HEK293 (cell line): ENCODE data around the gene FLG.

ENCODE experiments used
- CTCF ChIA-PET: fragments of 350-600 bp; formaldehyde crosslinking; extraction: SDS; loops from one replicate; lab custom pipeline; 2021; ENCODE audit warnings: antibody characterized with exemption; lab: Yijun Ruan, JAX
- POLR2A ChIA-PET: fragments of 300-600 bp; formaldehyde crosslinking; extraction: SDS; loops from one replicate; lab custom pipeline; 2020; ENCODE audit warnings: antibody characterized with exemption, inconsistent platforms; lab: Yijun Ruan, JAX
- H3K27ac ChIP-seq: fragments of 200-500 bp; sonication (Bioruptor generic); 2 replicates; pipeline ENCODE4 v1.5.1; 2014; ENCODE audit warnings: low read depth, low read length, control low read depth, inconsistent platforms; ENCODE audit errors: extremely low read depth
- H3K36me3 ChIP-seq, 2 experiments: fragments of 200-500 bp in 1 of 2; sonication (Bioruptor generic) in 1 of 2; 1 replicate in 1 of 2; 2 replicates in 1 of 2; pipeline ENCODE4 v1.5.1; 2014 to 2017; ENCODE audit warnings: inconsistent platforms in 2 of 2, low read length in 2 of 2; ENCODE audit not compliant: control insufficient read depth in 2 of 2, insufficient read depth in 1 of 2
- H3K4me1 ChIP-seq: fragments of 200-500 bp; sonication (Bioruptor generic); 2 replicates; pipeline ENCODE4 v1.5.1; 2014; ENCODE audit warnings: mild to moderate bottlenecking, low read length, inconsistent platforms; ENCODE audit not compliant: control insufficient read depth, insufficient read depth
- H3K4me3 ChIP-seq: 2 replicates; pipeline ENCODE4 v1.5.1; 2011; ENCODE audit warnings: low read depth, mild to moderate bottlenecking, control low read depth, low read length, moderate library complexity
- H3K9me3 ChIP-seq: fragments of 200-500 bp; sonication (Bioruptor generic); 2 replicates; pipeline ENCODE4 v1.5.1; 2014; ENCODE audit warnings: low read depth, low read length, inconsistent platforms; ENCODE audit not compliant: control insufficient read depth, insufficient read depth
- FEZF1 ChIP-seq: fragments of 450-650 bp; formaldehyde crosslinking; IDR thresholded peaks from 2 replicates; pipeline ENCODE4 v1.5.1; 2016; ENCODE audit warnings: missing biosample characterization, missing genetic modification characterization
- SALL2 ChIP-seq: fragments of 450-650 bp; formaldehyde crosslinking; IDR thresholded peaks from 2 replicates; pipeline ENCODE4 v1.5.0; 2017; ENCODE audit warnings: missing biosample characterization, mild to moderate bottlenecking, missing genetic modification characterization, borderline replicate concordance
- SCRT1 ChIP-seq: fragments of 450-650 bp; formaldehyde crosslinking; IDR thresholded peaks from 2 replicates; pipeline ENCODE4 v1.5.1; 2016; ENCODE audit warnings: missing biosample characterization, missing genetic modification characterization, borderline replicate concordance
- ZBTB21 ChIP-seq: fragments of 450-650 bp; formaldehyde crosslinking; IDR thresholded peaks from 2 replicates; pipeline ENCODE4 v1.5.1; 2017; ENCODE audit warnings: missing biosample characterization, missing genetic modification characterization
- ZNF157 ChIP-seq: fragments of 450-650 bp; formaldehyde crosslinking; IDR thresholded peaks from 2 replicates; pipeline ENCODE4 v1.5.1; 2016; ENCODE audit warnings: missing biosample characterization, missing genetic modification characterization
- ZNF174 ChIP-seq: fragments of 450-650 bp; formaldehyde crosslinking; IDR thresholded peaks from 2 replicates; pipeline ENCODE4 v1.5.0; 2017; ENCODE audit warnings: missing biosample characterization, mild to moderate bottlenecking, missing genetic modification characterization
- ZNF2 ChIP-seq: fragments of 450-650 bp; formaldehyde crosslinking; IDR thresholded peaks from 2 replicates; pipeline ENCODE4 v1.5.1; 2016; ENCODE audit warnings: missing biosample characterization, missing genetic modification characterization
- ZNF223 ChIP-seq: fragments of 450-650 bp; formaldehyde crosslinking; IDR thresholded peaks from 2 replicates; pipeline ENCODE4 v1.5.1; 2016; ENCODE audit warnings: missing biosample characterization, missing genetic modification characterization
- ZNF248 ChIP-seq: fragments of 450-650 bp; formaldehyde crosslinking; IDR thresholded peaks from 2 replicates; pipeline ENCODE4 v1.5.1; 2017; ENCODE audit warnings: missing biosample characterization, missing genetic modification characterization
- ZNF274 ChIP-seq, 2 experiments: fragments of 200-500 bp in 1 of 2; fragments of 450-650 bp in 1 of 2; sonication (Bioruptor generic) in 1 of 2; formaldehyde crosslinking in 1 of 2; IDR thresholded peaks; 2 replicates each; pipeline versions ENCODE4 v1.5.1 to v1.6.1; 2014 to 2016; ENCODE audit warnings: borderline replicate concordance in 1 of 2, inconsistent platforms in 1 of 2, low read length in 1 of 2, missing biosample characterization in 1 of 2, missing genetic modification characterization in 1 of 2
- ZNF292 ChIP-seq: fragments of 450-650 bp; formaldehyde crosslinking; IDR thresholded peaks from 2 replicates; pipeline ENCODE4 v1.5.1; 2016; ENCODE audit warnings: low read depth, missing biosample characterization, missing genetic modification characterization, borderline replicate concordance
- ZNF311 ChIP-seq: fragments of 450-650 bp; formaldehyde crosslinking; IDR thresholded peaks from 2 replicates; pipeline ENCODE4 v1.5.1; 2017; ENCODE audit warnings: missing biosample characterization, missing genetic modification characterization, borderline replicate concordance
- ZNF404 ChIP-seq: fragments of 450-650 bp; formaldehyde crosslinking; IDR thresholded peaks from 2 replicates; pipeline ENCODE4 v1.5.1; 2017; ENCODE audit warnings: missing biosample characterization, missing genetic modification characterization
- ZNF423 ChIP-seq: fragments of 450-650 bp; formaldehyde crosslinking; IDR thresholded peaks from 2 replicates; pipeline ENCODE4 v1.5.1; 2016; ENCODE audit warnings: missing biosample characterization, missing genetic modification characterization
- ZNF555 ChIP-seq: fragments of 450-650 bp; formaldehyde crosslinking; conservative IDR thresholded peaks from 2 replicates; pipeline ENCODE4 v1.5.1; 2017; ENCODE audit warnings: missing biosample characterization, mild to moderate bottlenecking, missing genetic modification characterization, inconsistent platforms
- ZNF629 ChIP-seq: fragments of 450-650 bp; formaldehyde crosslinking; IDR thresholded peaks from 2 replicates; pipeline ENCODE4 v1.5.1; 2017; ENCODE audit warnings: missing biosample characterization, missing genetic modification characterization
- ZNF785 ChIP-seq: fragments of 450-650 bp; formaldehyde crosslinking; IDR thresholded peaks from 2 replicates; pipeline ENCODE4 v1.5.1; 2016; ENCODE audit warnings: missing biosample characterization, missing genetic modification characterization
- ZSCAN30 ChIP-seq: fragments of 450-650 bp; IDR thresholded peaks from 2 replicates; pipeline ENCODE4 v1.5.1; 2018; ENCODE audit warnings: missing biosample characterization, mild to moderate bottlenecking, missing genetic modification characterization, moderate library complexity
- TF ChIP-seq, protein P1 (sequence below): fragments of 450-650 bp; formaldehyde crosslinking; IDR thresholded peaks from 2 replicates; pipeline ENCODE4 v1.5.1; 2016; ENCODE audit warnings: missing biosample characterization, missing genetic modification characterization
- TF ChIP-seq, protein P2 (sequence below): sonication (generic); formaldehyde crosslinking; IDR thresholded peaks from 2 replicates; pipeline ENCODE4 v1.8.1; 2022; ENCODE audit warnings: mild to moderate bottlenecking, moderate library complexity, missing genetic modification reagents
- TF ChIP-seq, protein P3 (sequence below): fragments of 450-650 bp; formaldehyde crosslinking; IDR thresholded peaks from 2 replicates; pipeline ENCODE4 v1.5.1; 2017; ENCODE audit warnings: missing biosample characterization, missing genetic modification characterization
- TF ChIP-seq, protein P4 (sequence below): fragments of 450-650 bp; formaldehyde crosslinking; IDR thresholded peaks from 2 replicates; pipeline ENCODE4 v1.5.1; 2016; ENCODE audit warnings: missing biosample characterization, missing genetic modification characterization, borderline replicate concordance
- TF ChIP-seq, protein P5 (sequence below): IDR thresholded peaks from 2 replicates; pipeline ENCODE4 v1.6.1; 2011; ENCODE audit warnings: mild to moderate bottlenecking, low read depth, low read length, borderline replicate concordance

FLG gene

DNA sequence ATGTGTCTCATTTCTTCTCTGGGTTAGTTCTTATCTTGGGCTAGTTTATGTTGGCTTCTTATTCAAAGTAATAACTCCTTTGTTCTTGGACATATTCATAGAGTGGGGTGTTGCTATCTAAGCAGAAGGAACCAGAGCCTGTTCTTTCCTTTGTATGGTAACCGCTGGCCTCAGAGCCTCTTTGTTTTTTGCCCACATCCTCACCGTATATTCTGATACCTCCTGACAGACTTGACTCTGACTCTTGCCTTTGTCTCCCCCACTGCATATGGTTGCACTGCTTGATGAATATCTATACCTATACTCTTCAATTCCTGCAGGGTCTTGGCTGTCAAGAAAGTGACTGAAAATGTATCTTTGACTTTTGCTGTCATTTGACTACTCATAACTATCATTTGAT is 24.6 kb upstream of the FLG start (continued):
- TF ChIP-seq, protein P1, sequence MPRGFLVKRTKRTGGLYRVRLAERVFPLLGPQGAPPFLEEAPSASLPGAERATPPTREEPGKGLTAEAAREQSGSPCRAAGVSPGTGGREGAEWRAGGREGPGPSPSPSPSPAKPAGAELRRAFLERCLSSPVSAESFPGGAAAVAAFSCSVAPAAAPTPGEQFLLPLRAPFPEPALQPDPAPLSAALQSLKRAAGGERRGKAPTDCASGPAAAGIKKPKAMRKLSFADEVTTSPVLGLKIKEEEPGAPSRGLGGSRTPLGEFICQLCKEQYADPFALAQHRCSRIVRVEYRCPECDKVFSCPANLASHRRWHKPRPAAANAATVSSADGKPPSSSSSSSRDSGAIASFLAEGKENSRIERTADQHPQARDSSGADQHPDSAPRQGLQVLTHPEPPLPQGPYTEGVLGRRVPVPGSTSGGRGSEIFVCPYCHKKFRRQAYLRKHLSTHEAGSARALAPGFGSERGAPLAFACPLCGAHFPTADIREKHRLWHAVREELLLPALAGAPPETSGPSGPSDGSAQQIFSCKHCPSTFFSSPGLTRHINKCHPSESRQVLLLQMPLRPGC (tag by site-specific recombination) = no peak
- no peak for TF ChIP-seq ZNF248
- TF ChIP-seq ZNF555 = no peak
- TF ChIP-seq SALL2 (tag by site-specific recombination) = no peak
- no peak for TF ChIP-seq FEZF1 (tag by site-specific recombination)
- no peak for TF ChIP-seq ZNF423 (tag by site-specific recombination)

DNA sequence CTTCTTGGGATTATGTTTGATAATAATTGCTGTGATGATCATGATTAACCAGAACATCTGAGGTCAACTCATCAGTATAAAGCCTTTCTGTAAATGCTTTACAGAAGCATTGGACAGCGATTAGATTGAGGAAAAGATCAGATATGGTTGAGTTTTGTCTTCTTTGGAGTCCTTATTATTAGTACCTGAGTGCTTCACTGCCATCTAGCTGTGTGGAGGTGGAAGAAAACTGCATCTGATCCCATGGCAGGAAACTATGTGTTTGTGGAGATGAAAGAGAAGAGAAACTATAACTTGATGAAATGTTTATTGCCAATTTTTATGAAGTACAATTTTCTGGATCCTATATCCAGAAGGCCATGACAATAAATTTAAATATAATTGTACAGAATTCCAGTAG is 23.4 kb upstream of the FLG start:
- ChIA-PET POLR2A (no interaction called here), CTCF (interaction anchor here (0.7 to 2.6 kb wide), 23 partner anchors 8 to 295 kb away, joined by 3 to 31 read pairs (median 7); partner anchors contain the start of gene HRNR)
- Histone ChIP-seq H3K9me3 (no peaks in the 10 kb centered on the region), H3K4me3 (no peak overlapping the region), H3K36me3 (no peaks in the 10 kb centered on the region), H3K27ac (no peak overlapping the region), H3K4me1 (no peaks in the 10 kb centered on the region)
- TF ChIP-seq ZSCAN30 (tag by site-specific recombination) (no peak), ZNF174 (tag by site-specific recombination) (no peak), ZNF292 (tag by site-specific recombination) (no peak), ZNF2 (tag by site-specific recombination) (no peak), SCRT1 (tag by site-specific recombination) (no peak), ZNF274 (IDR thresholded peaks at IDR 0.05; ENCODE audit: low read length) (no peak), ZNF274 (tag by site-specific recombination; IDR thresholded peaks at IDR 0.05; ENCODE audit: borderline replicate concordance) (no peak), ZNF311 (tag by site-specific recombination) (no peak), ZNF785 (tag by site-specific recombination) (no peak), ZBTB21 (tag by site-specific recombination) (no peak), ZNF157 (tag by site-specific recombination) (no peak), ZNF629 (no peak), ZNF404 (tag by site-specific recombination) (no peak), ZNF223 (tag by site-specific recombination) (no peak)
- TF ChIP-seq, protein P2, sequence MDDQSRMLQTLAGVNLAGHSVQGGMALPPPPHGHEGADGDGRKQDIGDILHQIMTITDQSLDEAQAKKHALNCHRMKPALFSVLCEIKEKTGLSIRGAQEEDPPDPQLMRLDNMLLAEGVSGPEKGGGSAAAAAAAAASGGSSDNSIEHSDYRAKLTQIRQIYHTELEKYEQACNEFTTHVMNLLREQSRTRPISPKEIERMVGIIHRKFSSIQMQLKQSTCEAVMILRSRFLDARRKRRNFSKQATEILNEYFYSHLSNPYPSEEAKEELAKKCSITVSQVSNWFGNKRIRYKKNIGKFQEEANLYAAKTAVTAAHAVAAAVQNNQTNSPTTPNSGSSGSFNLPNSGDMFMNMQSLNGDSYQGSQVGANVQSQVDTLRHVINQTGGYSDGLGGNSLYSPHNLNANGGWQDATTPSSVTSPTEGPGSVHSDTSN (CRISPR knock-in tag) = no peak
- TF ChIP-seq, protein P3, sequence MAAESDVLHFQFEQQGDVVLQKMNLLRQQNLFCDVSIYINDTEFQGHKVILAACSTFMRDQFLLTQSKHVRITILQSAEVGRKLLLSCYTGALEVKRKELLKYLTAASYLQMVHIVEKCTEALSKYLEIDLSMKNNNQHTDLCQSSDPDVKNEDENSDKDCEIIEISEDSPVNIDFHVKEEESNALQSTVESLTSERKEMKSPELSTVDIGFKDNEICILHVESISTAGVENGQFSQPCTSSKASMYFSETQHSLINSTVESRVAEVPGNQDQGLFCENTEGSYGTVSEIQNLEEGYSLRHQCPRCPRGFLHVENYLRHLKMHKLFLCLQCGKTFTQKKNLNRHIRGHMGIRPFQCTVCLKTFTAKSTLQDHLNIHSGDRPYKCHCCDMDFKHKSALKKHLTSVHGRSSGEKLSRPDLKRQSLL (tag by site-specific recombination) = no peak
- TF ChIP-seq, protein P4, sequence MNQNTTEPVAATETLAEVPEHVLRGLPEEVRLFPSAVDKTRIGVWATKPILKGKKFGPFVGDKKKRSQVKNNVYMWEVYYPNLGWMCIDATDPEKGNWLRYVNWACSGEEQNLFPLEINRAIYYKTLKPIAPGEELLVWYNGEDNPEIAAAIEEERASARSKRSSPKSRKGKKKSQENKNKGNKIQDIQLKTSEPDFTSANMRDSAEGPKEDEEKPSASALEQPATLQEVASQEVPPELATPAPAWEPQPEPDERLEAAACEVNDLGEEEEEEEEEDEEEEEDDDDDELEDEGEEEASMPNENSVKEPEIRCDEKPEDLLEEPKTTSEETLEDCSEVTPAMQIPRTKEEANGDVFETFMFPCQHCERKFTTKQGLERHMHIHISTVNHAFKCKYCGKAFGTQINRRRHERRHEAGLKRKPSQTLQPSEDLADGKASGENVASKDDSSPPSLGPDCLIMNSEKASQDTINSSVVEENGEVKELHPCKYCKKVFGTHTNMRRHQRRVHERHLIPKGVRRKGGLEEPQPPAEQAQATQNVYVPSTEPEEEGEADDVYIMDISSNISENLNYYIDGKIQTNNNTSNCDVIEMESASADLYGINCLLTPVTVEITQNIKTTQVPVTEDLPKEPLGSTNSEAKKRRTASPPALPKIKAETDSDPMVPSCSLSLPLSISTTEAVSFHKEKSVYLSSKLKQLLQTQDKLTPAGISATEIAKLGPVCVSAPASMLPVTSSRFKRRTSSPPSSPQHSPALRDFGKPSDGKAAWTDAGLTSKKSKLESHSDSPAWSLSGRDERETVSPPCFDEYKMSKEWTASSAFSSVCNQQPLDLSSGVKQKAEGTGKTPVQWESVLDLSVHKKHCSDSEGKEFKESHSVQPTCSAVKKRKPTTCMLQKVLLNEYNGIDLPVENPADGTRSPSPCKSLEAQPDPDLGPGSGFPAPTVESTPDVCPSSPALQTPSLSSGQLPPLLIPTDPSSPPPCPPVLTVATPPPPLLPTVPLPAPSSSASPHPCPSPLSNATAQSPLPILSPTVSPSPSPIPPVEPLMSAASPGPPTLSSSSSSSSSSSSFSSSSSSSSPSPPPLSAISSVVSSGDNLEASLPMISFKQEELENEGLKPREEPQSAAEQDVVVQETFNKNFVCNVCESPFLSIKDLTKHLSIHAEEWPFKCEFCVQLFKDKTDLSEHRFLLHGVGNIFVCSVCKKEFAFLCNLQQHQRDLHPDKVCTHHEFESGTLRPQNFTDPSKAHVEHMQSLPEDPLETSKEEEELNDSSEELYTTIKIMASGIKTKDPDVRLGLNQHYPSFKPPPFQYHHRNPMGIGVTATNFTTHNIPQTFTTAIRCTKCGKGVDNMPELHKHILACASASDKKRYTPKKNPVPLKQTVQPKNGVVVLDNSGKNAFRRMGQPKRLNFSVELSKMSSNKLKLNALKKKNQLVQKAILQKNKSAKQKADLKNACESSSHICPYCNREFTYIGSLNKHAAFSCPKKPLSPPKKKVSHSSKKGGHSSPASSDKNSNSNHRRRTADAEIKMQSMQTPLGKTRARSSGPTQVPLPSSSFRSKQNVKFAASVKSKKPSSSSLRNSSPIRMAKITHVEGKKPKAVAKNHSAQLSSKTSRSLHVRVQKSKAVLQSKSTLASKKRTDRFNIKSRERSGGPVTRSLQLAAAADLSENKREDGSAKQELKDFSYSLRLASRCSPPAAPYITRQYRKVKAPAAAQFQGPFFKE = no peak
- TF ChIP-seq, protein P5, sequence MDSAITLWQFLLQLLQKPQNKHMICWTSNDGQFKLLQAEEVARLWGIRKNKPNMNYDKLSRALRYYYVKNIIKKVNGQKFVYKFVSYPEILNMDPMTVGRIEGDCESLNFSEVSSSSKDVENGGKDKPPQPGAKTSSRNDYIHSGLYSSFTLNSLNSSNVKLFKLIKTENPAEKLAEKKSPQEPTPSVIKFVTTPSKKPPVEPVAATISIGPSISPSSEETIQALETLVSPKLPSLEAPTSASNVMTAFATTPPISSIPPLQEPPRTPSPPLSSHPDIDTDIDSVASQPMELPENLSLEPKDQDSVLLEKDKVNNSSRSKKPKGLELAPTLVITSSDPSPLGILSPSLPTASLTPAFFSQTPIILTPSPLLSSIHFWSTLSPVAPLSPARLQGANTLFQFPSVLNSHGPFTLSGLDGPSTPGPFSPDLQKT = no peak
